GM19023 (cell line): Measurements from ENCODE around the gene KIF13A.
A peak's percentile ranks its signal among the peaks of the same experiment; 100 is the strongest.
"Not testable (repeated sequence)": the region's sequence is repeated elsewhere in the genome, so short reads cannot be mapped to it uniquely, and the experiment has no call there.

Experiments used
- ATAC-seq: cut with Tn5 transposase; IDR thresholded peaks from one replicate; pipeline ENCODE4 v1.9.1; 2021; ENCODE audit warnings: mild to moderate bottlenecking, moderate library complexity; ENCODE audit not compliant: unreplicated experiment

Gene KIF13A

DNA sequence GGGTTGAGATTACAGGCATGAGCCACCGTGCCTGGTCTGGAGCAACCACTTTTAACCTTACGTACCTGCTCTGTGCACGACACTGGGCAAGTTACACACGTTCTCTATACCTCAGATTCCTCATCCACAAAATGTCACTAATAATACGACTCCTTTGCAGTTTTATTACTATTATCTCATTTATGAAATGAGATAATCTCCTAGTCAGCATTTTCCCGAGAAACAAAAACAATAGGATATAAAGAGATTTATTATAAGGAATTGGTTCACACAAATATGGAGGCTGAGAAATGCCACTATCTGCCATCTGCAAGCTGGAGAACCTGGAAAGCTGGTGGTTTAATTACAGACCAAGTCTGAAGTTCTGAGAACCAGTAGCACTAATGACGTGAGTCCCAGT, 12.0 kb upstream of the KIF13A start:
- no peak for ATAC-seq

DNA sequence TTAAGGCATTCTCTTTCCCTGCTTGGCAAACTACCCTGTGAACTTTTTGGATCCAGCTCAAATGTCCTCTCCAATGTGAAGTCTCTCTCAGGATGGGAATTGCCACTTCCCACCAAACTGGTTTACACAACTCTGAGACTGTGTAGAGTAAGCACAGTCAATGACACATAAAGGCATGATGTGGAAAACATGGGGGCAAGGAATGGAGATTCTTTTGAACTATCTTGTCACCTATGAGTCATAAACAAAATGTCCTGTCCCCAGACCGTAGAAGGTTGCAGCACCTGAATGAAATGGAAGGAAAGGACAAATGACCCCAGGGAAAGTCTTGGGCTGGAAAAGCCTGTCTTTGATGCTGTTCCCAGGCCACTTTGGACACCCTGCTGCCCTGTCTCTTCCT, 11.0 kb upstream of the KIF13A start:
- no peak for ATAC-seq

DNA sequence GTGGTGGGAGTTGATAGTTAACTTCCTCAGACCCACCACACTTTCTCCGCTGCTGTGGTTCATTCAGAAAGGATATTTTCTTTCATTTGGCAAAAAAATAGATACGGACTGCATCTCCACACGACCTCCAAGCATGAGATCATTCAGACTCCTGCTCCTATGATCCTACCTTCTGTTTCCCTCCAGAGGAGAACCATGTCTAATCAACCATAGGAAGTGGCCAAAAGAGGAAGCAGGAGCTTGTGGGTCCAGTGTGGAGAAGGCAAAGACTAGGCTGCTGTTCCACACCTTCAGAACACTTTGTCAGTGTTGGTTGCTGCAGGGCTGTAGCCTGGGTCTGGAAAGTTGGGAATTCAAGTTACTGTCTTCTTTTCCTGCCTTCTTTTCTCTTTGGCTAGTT, 10.6 kb upstream of the KIF13A start:
- ATAC-seq, result no peak

DNA sequence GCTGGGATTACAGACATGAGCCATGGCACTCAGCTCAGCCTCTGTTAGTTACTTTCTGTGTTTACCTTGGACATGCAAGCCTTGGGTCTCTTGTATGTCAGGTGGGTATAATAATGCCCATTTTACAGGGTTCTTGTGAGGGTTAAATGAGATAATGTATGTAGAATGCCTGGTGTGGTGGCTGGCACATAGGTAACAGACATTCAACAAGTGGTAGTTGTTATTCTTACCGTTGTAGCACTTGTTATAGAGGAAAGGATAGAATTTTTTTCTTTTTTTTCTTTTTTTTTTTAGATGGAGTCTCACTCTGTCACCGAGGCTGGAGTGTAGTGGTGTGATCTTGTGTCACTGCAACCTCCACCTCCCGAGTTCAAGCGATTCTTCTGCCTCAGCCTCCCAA, 8.0 kb upstream of the KIF13A start:
- no peak for ATAC-seq

DNA sequence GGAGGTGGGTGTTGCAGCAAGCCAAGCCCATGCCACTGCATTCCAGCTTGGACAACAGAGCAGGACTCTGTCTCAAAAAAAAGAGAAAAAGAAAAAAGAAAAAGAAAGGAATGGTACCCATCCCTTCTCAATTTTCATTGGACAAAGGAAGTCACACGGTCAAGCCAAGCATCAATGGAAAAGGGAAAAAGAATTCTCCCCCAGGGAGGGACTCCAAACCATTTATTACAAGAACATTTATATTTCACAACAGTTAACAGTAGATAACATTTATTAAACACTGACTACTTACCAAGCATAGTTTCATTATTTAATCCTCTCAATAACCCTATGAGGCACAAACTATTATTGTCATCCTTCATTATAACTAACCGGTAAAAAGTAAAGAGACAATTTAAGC, 6.6 kb upstream of the KIF13A start:
- no peak for ATAC-seq

DNA sequence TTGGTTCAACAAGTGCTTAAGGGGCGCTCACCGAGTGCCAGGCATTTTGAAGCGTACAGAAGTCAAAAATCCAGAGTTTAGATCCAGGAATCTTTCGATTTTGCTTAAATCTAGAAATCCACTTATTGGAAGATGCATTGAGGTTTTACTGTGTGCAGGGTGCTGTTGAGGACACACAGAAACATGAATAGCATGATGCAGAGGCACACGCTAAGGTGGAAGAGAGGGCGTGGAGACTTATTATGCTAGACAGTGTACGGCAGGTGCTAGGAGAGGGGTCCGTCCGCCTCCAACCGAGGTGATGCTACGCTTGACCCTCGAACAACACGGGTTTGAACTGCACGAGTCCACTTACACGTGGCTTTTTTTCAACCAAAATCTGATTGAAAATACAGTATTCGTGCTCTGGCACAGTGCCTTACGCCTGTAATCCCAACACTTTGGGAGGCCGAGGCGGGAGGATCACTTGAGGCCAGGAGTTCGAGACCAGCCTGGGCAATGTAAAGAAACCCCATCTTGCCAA, 1.0 kb upstream of the KIF13A start:
- ATAC-seq, result no peak

DNA sequence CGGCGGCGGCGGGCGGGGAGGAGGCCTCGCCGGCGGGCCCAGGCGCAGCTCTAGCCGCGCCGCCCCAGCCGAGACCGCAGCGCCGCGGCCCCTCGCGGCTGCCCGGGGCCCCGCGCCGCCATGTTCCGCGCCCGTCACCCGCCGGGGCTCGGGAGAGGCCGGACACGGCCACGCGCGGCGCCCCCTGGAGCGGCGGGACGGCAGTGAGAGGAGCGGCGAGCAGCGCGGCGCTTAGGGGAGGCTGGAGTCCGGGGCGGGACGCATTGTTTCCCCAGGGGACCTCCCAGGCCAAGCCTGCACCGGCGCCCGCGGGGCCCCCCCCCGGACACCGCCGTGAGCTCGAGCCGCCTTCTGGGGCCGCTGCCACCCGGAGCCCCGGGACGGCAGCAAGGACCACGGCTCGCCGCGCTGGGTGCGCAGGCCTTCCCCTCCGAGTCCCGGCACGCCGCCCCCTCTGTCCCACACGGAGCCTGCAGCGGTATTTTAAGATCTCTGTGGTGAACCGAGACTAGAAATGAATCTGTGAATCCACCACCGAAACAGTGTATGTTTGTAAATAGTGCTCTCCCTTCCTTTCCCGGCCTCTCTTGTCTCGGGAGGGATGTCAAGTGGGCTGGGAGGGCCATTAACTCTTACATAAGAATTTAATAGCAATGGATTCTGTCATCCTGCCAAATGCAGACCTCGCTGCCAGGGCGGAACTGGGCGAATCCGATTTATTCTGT, 424 bp upstream of the KIF13A start:
- peak; percentile 72 for ATAC-seq

DNA sequence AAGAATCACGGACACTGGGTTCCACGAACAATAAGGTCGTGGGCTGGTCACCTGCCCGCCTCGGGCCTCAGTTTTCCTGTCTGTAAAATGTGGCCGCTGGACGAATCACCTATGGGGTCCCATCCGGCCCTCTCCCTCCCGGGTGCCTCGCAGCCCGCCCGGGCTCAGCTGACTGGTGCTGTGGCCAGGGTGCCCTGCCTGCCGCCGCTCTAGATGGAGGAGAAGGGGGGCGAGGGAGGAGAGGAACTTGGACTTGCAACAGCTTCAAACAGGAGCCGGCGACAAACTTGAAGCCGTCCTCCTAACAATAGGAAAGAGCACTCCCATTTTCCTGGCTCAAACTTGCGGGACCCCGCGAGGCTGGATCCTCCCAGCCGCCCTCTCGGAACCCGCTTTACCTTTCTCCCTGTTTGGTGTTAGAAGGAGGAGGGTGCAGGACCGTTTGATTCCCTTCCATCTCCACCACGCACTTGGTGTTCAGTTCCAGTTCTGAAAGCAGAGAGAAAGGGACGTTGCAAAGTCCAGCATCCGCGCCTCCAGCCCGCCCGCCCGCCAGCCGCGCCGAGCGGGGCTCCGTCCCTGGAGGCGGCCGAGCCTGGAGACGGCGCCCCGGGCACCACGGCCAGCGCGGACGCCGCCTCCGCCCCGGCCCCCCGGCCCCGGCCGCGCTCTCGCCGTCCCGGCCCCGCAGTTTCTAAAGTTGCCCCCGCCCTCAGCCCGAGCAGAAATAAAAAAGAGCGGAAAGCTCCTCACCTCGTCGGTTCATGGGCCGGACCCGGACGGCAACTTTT, 584 bp downstream of the KIF13A start:
- ATAC-seq, result peak; percentile 15

DNA sequence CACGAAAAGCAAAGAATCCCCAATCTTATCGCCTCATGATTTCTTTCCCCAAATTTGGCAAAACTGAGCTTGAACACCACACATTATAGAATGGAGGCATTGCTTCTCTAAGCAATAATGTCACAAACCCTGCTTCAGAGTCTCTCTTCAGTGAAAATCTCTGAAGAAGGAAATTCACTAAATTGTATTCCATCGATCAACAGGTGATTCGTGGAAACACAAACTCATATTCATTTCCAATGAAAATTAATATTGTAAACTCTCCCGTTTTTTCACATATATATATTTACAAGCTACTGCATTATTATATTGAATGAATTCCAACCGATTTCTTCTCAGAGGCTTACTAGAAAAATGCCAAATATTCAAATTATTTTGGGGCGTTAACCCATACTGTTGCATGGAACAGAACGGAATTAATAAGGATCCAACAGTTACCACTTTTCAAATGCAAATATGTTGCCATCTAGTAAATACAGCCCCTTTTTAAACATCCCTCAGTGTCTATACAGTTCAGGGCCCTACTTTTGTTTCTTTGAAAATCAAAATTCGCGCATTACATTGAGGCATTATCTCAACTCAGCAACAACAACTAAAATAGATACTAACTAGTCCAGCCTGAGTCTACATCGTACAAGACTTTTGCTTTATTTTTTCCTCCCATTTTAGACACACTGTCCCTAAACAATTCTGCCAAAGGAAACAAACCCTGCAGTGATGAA, 1.3 kb downstream of the KIF13A start:
- ATAC-seq, result no peak

DNA sequence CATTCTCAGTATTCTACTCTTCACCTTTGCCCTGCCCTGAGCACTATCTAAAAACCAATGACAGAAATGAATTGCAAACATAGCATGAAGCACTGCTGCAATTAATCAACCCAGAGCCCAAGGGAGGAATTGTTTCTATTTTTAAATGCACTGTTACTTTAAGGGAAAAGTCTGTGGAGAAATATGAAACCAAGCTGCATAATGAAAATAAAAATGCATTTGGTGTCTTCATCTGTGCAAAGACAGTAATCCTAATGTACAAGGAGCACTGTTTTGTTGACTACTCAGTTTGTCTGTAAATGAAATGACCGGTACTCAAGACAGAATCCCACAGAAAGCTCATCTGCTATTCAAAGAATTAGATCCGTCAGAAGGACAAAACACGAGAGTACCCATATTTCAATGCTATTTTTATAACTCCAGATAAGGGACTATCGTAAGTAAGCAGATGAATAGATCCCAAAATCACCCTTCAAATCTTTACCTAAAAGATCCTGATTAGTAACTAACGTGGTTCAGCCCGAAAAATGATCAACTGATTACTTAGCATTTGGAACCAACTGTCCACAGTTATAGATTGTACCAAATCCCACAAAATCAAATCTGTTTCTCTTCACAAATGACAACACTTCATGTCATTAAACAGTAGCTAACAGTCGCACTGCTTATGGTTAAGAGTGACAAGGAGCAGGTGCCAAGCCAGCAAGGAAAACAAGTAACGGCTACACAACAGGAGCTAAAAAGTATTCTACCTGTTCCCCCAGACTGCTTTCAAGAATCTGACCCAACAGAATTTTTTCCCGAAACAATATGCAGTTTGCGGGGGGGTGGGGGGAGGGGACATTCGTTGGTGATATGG, 2.4 kb downstream of the KIF13A start:
- no peak for ATAC-seq

DNA sequence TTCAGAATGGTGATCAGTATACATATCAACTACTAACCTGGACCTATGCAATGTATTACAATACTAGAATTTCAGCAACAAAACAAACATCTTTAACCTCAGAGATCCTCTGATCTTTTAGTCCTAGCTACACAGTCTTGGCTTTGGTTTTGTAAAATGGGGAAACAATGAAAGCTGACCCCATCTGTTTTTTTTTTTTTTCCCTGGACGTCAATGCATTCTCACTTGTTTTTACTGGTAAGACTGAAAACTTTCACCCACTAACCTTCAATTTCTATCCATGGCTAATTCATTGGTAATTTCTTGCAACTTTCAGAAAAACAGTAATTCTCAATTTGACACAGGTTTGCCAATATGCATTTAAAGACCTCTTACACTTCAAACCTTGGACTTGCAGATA, 3.0 kb downstream of the KIF13A start:
- ATAC-seq, result no peak

DNA sequence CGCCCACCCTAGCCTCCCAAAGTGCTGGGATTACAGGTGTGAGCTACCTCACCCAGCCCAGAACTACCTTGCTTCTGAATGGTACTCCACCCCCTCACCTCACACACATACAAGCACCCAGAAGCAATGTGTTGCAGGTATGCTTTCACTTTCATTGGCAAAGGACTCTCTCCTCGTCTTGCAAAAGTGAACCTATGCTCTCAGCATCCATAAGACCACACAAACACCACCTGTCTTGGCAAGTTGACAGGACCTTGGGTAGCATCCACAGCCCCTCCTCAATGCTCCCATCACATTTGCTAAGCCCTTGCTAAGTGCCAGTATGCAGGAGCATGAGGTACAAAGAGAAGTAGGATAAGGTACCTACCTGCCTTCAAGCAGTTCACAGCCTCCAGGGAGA, 3.7 kb downstream of the KIF13A start:
- no peak for ATAC-seq

DNA sequence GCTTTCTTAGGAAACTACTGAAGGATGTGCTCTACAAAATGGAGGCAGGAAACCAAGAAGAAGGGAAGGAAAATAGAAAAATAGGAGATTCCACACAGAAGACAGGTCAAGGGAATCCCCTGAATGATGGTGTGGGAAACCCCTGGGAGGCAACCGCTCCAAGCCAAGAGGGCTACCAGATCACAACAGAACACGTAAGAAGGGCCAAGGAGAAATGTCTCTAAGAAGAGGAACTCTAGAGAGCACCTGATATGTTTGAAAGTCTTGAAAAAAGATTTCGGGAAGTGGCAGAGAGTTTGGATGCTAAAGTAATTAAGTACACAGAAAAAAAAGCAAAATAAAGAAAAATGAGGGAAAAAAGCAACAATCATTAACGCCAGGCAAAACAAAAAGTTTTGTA, 7.1 kb downstream of the KIF13A start:
- no peak for ATAC-seq

DNA sequence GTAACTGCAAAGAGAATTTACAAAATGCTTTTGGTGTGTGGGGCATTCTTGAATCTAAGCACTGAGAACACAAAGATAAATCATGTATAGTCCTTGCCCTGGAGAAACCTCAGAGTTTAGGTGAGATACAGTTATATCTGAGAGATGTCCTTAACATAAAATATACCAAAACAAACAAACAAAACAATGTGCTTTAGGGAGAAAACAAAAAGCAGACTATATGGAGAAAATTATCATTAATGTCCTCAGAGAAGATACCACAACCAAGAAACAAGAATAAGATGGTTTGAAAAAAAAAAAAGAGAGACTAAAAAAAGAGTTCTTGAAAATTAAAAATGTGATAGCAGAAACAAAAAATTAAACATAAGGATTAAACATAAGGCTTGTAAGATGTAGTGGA, 8.0 kb downstream of the KIF13A start:
- no peak for ATAC-seq

DNA sequence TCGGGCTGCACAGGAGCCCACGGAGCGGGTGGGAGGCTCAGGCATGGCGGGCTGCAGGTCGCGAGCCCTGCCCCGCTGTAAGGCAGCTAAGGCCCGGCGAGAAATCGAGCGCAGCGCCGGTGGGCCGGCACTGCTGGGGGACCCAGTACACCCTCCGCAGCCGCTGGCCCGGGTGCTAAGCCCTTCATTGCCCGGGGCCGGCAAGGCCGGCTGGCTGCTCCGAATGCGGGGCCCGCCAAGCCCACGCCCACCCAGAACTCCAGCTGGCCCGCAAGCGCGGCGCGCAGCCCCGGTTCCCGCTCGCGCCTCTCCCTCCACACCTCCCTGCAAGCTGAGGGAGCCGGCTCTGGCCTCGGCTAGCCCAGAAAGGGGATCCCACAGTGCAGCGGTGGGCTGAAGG, 11.2 kb downstream of the KIF13A start:
- not testable (repeated sequence) for ATAC-seq

DNA sequence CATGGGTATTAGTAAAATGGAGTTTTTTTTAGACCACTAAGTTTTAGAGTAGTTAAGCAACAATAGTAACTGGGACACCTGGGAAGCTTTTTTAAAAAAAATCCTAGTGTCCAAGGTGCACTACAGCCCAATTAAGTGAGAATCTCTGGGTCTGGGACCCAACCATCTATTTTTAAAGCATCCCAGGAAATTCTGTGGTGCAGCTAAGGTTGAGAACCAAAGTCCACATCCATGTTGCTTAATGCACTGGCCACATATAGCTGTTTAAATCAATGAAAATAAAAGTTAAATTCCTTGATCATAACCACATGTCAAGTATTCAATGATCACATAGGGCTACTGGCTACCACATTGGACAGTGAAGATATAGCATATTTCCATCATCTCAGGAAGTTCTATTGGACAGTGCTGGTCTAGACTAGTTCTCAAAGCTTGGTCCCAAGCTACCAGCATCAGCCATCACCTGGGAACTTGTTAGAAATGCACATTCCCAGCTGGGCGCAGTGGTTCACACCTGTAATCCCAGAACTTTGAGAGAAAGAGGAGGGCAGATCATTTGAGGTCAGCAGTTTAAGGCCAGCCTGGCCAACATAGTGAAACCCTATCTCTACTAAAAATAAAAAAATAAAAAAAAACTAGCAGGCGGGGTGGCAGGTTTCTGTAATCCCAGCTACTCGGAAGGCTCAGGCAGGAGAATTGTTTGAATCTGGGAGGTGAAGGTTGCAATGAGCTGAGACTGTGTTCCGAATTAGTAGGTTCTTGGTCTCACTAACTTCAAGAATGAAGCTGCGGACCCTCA, 12.7 kb downstream of the KIF13A start:
- ATAC-seq, result no peak

DNA sequence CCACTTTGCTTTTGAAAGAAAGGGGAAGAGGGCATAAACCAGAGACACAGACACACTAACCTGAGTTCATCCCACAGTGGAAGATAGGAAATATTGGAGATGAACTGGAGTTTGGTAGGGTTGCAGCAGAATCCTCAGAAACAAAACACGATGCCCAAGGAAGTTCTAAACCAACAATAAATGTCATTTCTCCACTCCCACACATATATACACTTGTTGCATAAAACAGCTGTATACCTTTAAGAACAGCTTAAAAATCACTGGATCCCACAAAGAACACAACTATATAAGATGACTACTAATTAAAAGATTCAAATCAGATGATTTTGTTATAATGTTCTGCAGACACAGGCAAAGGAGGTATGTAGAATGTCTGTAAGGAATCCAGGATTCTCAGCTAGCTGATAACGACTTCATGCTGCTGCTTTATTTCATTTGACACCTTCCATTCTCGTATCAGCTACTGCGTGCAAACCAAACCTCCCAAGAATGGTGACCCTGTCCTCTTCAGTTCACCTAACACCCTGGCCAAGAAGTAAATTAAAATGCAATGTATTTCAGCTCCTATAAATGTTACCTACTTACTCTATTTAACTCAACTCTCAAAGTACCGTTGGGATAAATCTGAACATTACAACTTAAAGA, 14.3 kb downstream of the KIF13A start:
- ATAC-seq, result no peak

DNA sequence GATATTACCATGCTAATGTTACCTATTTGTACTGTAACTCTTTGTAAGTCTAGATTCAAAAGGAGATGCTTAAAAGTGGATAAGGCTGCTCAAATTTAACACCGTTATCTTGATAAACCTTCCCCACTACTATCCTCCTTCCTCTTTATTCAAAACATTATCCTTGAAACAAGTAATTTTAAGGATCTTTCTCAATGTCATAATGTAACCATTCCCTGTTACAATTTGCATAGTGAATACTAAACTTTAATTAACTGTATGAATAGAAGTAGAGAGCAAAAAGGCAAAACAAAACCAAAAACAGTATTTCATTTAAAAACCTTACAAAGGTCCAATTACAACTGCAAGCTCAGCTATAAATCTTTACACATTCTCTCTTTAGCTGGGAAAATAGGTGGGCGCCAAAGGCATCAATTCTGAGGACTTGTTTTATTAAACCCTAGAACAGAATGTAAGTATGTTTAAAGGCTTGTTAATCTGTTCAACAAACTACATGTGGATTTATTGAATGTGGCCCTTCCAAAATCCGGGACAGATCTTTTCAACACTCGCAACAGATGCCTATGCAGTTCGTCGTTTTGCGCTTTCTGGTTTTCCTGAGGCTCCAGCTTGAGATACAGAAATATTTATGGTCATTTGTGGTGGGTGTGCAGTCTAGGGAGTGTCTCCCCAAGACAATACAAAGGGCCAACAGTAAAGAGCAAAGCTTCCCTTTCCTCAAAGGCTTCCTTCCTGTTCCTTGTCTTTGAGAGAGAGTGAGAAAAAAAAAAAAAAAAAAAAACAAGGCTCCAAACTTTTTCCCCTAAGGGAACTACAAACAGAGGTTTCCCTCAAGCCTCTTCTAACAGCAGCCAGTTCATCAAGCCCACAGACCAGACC, 15.1 kb downstream of the KIF13A start:
- ATAC-seq, result no peak
